ENCODE data around the gene ZBTB7C. TPM values are rescaled to one million over a fixed set of nuclear protein-coding genes. Genes with fewer than 3 reads are reported as not detected.
"Not testable (repeated sequence)": the region's sequence is repeated elsewhere in the genome, so short reads cannot be mapped to it uniquely, and the experiment has no call there.

Gene ZBTB7C
- total RNA-seq: under 1 TPM; 0.04 to 0.06 TPM

GRCh38 chr18:48408727-48409590 is at the start of gene ZBTB7C:
Gene ZBTB7C, minus strand, starts transcription at chr18:48409383.
- POLR2A ChIA-PET: no interaction called here
- CTCF ChIA-PET: no interaction called here

GRCh38 chr18:48456838-48457237 is 47.7 kb upstream of the ZBTB7C start:
- POLR2A ChIA-PET: no interaction called here
- CTCF ChIA-PET: interaction anchor here (1.0 kb wide), 2 partner anchors 11 to 12 kb away, joined by 3 read pairs; no protein-coding TSS in a partner anchor

DNA sequence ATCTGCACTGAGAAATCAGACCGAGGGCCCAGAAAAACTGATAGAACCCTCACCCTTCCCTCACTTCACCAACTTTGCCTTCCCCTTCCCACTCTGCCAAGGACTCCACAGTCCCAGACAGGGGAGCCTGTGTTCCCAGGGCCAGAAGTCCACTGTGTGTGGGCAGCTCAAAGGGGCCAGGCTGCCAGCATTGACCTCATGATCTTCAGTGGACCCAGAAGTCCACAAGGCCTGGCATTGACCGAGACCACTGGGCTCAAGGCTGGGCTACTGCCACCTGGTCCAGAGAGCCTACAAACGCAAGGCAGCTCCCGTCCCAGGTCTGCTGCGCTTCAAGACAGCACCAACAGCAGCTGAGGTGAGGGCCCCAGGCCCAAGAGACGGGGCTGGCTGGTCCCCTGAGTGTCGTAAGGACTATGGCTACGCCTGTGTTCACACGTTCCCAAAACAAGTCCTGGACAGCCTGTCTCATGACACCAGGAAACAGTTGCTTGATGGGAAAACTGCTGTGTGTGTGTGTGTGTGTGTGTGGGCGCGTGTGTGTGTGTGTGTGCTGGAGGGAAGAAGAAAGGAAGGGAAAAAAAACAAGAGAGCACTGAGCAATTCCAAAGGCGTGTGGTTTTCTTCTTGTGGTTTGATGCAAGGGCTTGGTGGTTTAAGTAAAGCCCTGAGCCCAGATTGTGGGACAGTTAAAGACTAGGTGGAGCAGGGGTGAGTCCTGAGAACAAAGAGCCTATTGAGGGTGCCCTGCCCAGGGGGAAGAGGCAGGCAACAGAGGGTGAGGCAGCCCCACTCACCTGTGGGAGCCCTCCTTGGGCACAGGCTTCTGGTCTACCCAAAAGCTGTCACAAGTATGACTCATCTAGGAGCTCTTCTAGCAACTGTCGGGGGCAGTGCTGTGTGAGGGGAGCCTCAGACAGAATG is 46.6 kb upstream of the ZBTB7C start:
- CTCF ChIA-PET: interaction anchor here (1.0 to 1.2 kb wide), 2 partner anchors 9 to 10 kb away, joined by 3 read pairs; no protein-coding TSS in a partner anchor
- POLR2A ChIA-PET: no interaction called here

- ChIA-PET POLR2A (no interaction called here), CTCF (interaction anchor here (1.2 to 1.4 kb wide), 2 partner anchors 7 to 9 kb away, joined by 3 to 6 read pairs; no protein-coding TSS in a partner anchor)
These were observed 45.1 kb upstream of the ZBTB7C start for GRCh38 chr18:48454261-48454757.

- ChIA-PET POLR2A (no interaction called here), CTCF (interaction anchor here (1.4 kb wide), 1 partner anchor 8 kb away, joined by 6 read pairs; no protein-coding TSS in a partner anchor)
These were observed 44.3 kb upstream of the ZBTB7C start for GRCh38 chr18:48453330-48454066.

DNA sequence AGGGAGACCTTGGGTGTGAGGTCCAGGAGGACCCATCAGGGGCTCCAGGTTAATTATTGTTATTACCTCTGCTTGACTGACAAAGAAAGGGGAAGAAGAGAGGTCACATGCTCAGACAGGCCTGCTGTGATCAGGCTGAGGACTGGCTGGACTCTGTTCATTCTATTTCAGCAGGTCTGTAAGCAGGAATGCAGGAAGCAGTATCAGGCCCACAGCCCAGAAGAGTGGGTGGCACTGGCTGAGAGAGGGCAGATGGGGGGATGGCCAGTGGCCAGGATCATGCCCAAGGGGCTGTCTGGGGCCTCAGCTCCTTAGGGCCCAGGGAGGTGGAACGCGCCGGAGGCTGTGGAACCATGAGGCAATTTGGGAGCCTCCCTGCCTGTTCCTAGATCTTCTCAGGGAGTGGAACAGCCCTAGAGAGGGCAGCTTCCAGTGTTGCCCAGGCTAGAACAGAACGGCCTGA is 43.7 kb upstream of the ZBTB7C start:
- CTCF ChIA-PET: no interaction called here
- POLR2A ChIA-PET: no interaction called here

- POLR2A ChIA-PET: no interaction called here
- CTCF ChIA-PET: no interaction called here
These were observed 41.5 kb upstream of the ZBTB7C start for GRCh38 chr18:48450685-48451084.

- ChIA-PET POLR2A (no interaction called here), CTCF (interaction anchor here (1.1 to 1.3 kb wide), 2 partner anchors 8 to 11 kb away, joined by 3 read pairs; no protein-coding TSS in a partner anchor)
These were observed 37.5 kb upstream of the ZBTB7C start for GRCh38 chr18:48446582-48447225.

DNA sequence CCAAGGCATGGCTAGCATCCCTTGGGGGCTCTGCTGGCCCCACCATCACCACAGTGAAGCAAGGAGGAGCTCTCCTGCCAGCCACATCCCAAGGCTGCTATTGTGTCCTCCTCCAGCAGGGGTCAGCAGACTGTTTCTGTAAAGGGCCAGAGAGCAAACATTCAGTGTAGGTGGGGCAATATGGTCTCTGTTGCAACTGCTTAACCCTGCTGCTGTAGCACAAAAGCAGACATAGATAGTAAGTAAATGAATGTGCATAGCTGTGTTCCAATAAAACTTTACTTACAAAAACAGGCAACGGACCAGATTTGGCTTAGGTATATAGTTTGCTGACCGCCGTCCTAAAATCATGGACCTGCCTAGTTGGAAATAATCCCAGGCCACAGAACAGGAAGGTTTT is 36.4 kb upstream of the ZBTB7C start:
- POLR2A ChIA-PET: no interaction called here
- CTCF ChIA-PET: interaction anchor here (0.6 to 2.3 kb wide), 15 partner anchors 9 to 1854 kb away, joined by 3 to 7 read pairs (median 3); no protein-coding TSS in a partner anchor

- CTCF ChIA-PET: no interaction called here
These were observed 33.6 kb upstream of the ZBTB7C start for GRCh38 chr18:48442761-48443160.

DNA sequence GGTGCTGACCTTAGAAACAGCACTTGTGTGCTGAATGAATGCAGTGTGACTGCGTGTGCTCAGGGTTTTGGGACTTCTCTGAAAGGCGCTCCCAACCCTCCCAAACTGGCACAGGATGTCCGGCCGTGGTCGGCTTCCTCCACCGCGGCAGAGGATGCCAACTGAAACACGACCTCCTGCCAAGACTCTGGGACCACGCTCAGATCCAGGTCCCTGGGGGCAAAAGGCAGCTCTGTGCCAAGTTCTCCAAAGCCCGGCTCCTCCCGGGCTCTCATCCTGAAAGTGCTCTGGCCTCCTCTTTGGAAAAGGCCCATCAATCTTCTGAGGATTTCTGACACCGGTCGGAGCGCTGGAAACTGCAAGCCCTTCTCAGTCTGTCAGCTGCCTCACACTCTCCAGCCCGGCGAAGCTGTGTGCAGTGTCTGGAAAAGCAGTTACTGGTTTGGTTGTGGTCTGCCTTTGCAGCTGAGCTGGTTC is 32.3 kb upstream of the ZBTB7C start:
- ChIA-PET POLR2A (interaction anchor here (0.6 kb wide), 1 partner anchor 214 kb away, joined by 4 read pairs; no protein-coding TSS in a partner anchor), CTCF (no interaction called here)

More at GRCh38 chr18:48442761-48443160, 33.6 kb upstream of the ZBTB7C start:
- POLR2A ChIA-PET: no interaction called here

GRCh38 chr18:48440924-48441323 is 31.7 kb upstream of the ZBTB7C start:
- POLR2A ChIA-PET: no interaction called here
- CTCF ChIA-PET: no interaction called here

DNA sequence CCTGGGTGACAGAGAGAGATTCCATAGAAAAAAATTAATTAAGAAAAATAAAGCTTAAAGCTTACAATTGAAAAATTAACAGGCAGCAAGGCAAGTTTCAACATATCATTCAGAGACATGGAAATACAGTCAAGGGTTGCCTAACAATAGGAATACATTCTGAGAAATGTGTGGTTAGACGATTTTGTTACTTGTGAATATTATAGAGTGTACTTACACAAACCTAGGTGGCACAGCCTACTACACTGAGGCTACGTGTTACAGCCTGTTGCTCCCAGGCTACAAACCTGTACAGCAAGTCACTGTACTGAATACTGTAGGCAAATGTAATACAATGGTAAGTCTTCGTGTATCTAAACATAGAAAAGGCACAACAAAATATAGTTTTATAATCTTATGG is 27.7 kb upstream of the ZBTB7C start:
- POLR2A ChIA-PET: no interaction called here
- CTCF ChIA-PET: interaction anchor here (0.7 kb wide), 1 partner anchor 33 kb away, joined by 3 read pairs; no protein-coding TSS in a partner anchor

DNA sequence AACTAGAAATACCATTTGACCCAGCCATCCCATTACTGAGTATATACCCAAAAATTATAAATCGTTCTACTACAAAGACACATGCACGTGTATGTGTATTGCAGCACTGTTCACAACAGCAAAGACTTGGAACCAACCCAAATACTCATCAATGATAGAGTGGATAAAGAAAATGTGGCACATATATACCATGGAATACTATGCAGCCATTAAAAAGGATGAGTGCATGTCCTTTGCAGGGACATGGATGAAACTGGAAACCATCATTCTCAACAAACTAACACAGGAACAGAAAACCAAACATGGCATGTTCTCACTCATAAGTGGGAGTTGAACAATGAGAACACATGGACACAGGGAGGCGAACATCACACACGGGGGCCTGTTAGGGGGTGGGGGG is 25.2 kb upstream of the ZBTB7C start:
- POLR2A ChIA-PET, CTCF ChIA-PET: not testable (repeated sequence)

- ChIA-PET POLR2A (no interaction called here), CTCF (no interaction called here)
These were observed 24.4 kb upstream of the ZBTB7C start for GRCh38 chr18:48433541-48433940.

GRCh38 chr18:48430150-48430549 is 21.0 kb upstream of the ZBTB7C start:
- POLR2A ChIA-PET: no interaction called here
- CTCF ChIA-PET: no interaction called here

DNA sequence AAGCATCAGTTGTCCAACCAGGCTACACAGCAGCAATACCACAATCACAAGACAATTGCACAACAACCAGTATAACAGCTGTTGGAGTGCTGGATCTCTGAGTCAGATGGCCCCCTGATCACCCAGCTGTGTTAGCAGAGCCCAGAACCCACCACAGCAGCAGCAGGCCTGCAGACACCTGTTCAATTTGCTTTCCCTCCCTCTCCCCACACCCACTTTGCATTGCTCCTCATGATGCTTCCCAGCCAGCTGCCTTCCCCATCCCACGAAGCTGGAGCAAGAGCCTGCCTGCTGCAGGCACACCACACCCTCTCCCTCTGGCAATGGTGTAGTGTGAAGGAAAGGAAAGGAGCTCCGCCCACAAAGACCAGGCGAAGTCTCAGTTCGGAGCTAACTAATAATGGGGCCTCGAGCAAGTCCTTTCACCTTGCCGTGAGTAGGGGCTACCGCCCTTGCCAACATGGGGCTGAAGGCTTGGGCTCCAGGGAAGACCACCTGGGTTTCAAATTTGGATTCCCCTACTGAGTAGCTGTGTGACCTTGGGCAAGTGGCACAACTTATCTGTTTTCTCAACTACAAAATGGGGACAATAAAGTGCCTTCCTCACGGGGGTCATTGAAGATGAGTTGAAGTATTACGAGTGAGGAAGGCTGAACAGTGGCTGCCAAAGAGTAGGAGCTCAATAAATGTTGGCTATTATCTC is 19.4 kb upstream of the ZBTB7C start:
- CTCF ChIA-PET: interaction anchor here (0.9 kb wide), 1 partner anchor 16 kb away, joined by 5 read pairs; no protein-coding TSS in a partner anchor
- POLR2A ChIA-PET: no interaction called here

DNA sequence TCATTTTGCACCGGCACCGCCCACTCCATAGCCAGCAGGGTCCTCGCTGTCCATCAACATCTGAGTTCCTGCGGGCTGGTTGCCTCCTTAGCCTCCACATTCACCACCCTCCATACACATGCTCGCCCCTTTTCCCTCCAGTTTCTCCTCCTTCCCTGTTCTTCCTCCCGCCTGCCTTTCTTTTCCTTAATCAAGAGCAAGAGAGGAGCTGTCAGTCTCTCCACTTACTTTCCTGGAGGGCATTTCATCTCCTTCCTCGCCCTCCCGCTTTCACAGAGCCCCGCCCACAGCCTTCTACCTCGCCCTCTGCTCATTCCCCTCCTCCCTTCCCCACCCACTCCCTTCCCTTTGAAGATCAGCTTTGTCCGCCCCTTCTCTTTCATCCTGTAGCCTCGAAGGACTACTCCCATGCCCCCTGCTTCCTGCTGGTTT is 13.8 kb upstream of the ZBTB7C start:
- ChIA-PET CTCF (interaction anchor here (1.0 kb wide), 1 partner anchor 23 kb away, joined by 3 read pairs; no protein-coding TSS in a partner anchor), POLR2A (no interaction called here)
